ENCODE data around the gene KDM2A. TPM values are rescaled to one million over a fixed set of nuclear protein-coding genes. Genes with fewer than 3 reads are reported as not detected.

Gene KDM2A
- polyA plus RNA-seq, 1 experiment: 52.2 TPM

DNA sequence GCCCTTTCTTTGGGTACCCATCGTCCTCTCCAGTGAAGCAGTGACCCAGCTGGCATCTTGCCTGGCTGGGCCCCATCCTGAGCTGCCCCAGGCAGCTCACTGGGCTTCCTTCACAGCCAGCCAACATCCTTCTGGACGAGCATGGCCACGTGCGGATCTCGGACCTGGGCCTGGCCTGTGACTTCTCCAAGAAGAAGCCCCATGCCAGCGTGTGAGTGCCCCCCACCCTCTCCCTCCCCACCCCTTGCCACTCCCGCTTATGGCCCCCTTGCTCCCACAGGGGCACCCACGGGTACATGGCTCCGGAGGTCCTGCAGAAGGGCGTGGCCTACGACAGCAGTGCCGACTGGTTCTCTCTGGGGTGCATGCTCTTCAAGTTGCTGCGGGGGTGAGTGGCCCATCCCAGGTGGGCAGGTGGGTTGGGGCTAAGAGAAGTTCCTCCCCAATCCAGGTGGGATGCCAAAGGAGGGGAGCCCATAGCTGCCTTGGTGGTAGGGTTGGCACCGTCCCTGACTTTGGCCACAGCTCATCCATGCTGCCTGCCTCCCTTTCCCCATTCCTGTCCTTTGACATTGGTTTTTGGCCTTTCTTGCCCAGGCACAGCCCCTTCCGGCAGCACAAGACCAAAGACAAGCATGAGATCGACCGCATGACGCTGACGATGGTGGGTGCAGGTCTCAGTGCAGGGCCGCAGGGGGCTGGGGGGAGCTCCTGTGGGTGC, 163.3 kb downstream of the KDM2A start:
- POLR2A ChIA-PET: no interaction called here

DNA sequence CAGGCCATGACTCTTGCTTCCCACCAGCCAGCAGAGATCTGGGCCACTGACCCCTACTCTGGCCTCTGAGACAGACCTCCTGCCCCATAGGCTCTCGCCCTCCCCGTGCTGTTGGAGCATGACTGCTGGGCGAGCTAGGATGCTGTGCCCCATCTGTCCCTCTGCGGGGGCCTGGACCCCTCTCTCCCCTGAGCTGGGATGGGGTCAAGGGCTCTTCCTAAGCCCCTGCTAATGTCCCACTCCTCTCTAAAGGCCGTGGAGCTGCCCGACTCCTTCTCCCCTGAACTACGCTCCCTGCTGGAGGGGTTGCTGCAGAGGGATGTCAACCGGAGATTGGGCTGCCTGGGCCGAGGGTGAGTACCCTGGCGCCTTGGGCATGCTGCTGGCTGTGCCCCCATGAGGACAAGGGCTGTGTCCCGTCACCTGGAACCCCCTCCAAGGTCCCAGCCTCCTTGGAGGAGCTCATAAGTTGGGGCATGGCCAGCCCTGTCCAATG, 163.9 kb downstream of the KDM2A start:
- Histone ChIP-seq H3K4me3 (ENCODE audit: low read depth, low read length) (no peak overlapping the region), H3K9me3 (ENCODE audit: control insufficient read depth, insufficient read depth, low read length) (no peaks in the 10 kb centered on the region; the same call in 1 of the 2 replicates), H3K27ac (ENCODE audit: low read depth, low read length) (no peak overlapping the region), H3K27me3 (ENCODE audit: control insufficient read depth, insufficient read depth, low read length) (no peaks in the 10 kb centered on the region)
- ChIA-PET POLR2A (no interaction called here), CTCF (no interaction called here)
- no peak for TF ChIP-seq CTCF (IDR thresholded peaks at IDR 0.05; ENCODE audit: low read depth, low read length)
- DNase-seq (ENCODE audit: low read depth, low spot score): no peak

More for the DNA sequence above, 163.3 kb downstream of the KDM2A start:
- H3K4me3 ChIP-seq (ENCODE audit: low read depth, low read length): no peak overlapping the region
- no peaks in the 10 kb centered on the region; the same call in 1 of the 2 replicates for H3K9me3 ChIP-seq (ENCODE audit: control insufficient read depth, insufficient read depth, low read length)
- no peak for DNase-seq (ENCODE audit: low read depth, low spot score)
- CTCF ChIA-PET: no interaction called here
- no peak for TF ChIP-seq CTCF (IDR thresholded peaks at IDR 0.05; ENCODE audit: low read depth, low read length)
- no peaks in the 10 kb centered on the region for H3K27me3 ChIP-seq (ENCODE audit: control insufficient read depth, insufficient read depth, low read length)
- no peak overlapping the region for H3K27ac ChIP-seq (ENCODE audit: low read depth, low read length)

- no peak overlapping the region for H3K4me3 ChIP-seq (ENCODE audit: low read depth, low read length)
- H3K9me3 ChIP-seq (ENCODE audit: control insufficient read depth, insufficient read depth, low read length): no peaks in the 10 kb centered on the region; the same call in 1 of the 2 replicates
- DNase-seq (ENCODE audit: low read depth, low spot score): no peak
- H3K27me3 ChIP-seq (ENCODE audit: control insufficient read depth, insufficient read depth, low read length): no peaks in the 10 kb centered on the region
- CTCF ChIA-PET: no interaction called here
- no peak for TF ChIP-seq CTCF (IDR thresholded peaks at IDR 0.05; ENCODE audit: low read depth, low read length)
- no peak overlapping the region for H3K27ac ChIP-seq (ENCODE audit: low read depth, low read length)
- POLR2A ChIA-PET: no interaction called here
Measured at GRCh38 chr11:67283481-67283963, 164.5 kb downstream of the KDM2A start.

DNA sequence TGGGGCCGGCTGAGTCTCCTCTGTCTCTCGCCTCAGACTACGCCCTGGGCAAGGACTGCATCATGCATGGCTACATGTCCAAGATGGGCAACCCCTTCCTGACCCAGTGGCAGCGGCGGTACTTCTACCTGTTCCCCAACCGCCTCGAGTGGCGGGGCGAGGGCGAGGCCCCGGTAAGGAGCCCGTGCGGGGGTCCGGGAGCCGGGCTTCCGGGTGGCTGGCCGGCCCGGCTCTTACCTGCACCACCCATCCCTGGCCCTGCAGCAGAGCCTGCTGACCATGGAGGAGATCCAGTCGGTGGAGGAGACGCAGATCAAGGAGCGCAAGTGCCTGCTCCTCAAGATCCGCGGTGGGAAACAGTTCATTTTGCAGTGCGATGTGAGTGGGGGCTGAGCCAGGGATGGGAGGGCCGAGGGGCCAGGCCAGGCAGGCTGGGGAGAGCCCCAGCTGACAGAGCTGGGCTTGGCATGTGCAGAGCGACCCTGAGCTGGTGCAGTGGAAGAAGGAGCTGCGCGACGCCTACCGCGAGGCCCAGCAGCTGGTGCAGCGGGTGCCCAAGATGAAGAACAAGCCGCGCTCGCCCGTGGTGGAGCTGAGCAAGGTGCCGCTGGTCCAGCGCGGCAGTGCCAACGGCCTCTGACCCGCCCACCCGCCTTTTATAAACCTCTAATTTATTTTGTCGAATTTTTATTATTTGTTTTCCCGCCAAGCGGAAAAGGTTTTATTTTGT, 165.9 kb downstream of the KDM2A start:
- H3K9me3 ChIP-seq (ENCODE audit: control insufficient read depth, insufficient read depth, low read length): no peaks in the 10 kb centered on the region; the same call in 1 of the 2 replicates
- H3K27me3 ChIP-seq (ENCODE audit: control insufficient read depth, insufficient read depth, low read length): no peaks in the 10 kb centered on the region
- ChIA-PET POLR2A (no interaction called here), CTCF (no interaction called here)
- no peak overlapping the region for H3K27ac ChIP-seq (ENCODE audit: low read depth, low read length)
- TF ChIP-seq CTCF (IDR thresholded peaks at IDR 0.05; ENCODE audit: low read depth, low read length): no peak
- no peak for DNase-seq (ENCODE audit: low read depth, low spot score)
- no peak overlapping the region for H3K4me3 ChIP-seq (ENCODE audit: low read depth, low read length)
